COLO668 (cell line): ENCODE data around the gene HDAC4.
A peak's percentile ranks its signal among the peaks of the same experiment; 100 is the strongest.

ENCODE experiments used
- DNase-seq: peaks from one replicate; lab custom pipeline; 2025; ENCODE audit not compliant: unreplicated experiment; lab: John Stamatoyannopoulos, UW

Gene HDAC4

GRCh38 chr2:239244625-239245024 is 156.2 kb downstream of the HDAC4 start:
- no peak for DNase-seq

- no peak for DNase-seq
Observed at GRCh38 chr2:239241431-239241960, 159.3 kb downstream of the HDAC4 start.

GRCh38 chr2:239240414-239240881 is 160.4 kb downstream of the HDAC4 start:
- DNase-seq, result peak; percentile 31

- peak; percentile 53 for DNase-seq
Observed at GRCh38 chr2:239239607-239240413, 161.0 kb downstream of the HDAC4 start.

- no peak for DNase-seq
Observed at GRCh38 chr2:239238839-239239606, 161.8 kb downstream of the HDAC4 start.

GRCh38 chr2:239238381-239238780 is 162.4 kb downstream of the HDAC4 start:
- no peak for DNase-seq

GRCh38 chr2:239236808-239237205 is 164.0 kb downstream of the HDAC4 start:
- peak; percentile 44 for DNase-seq

- DNase-seq, result no peak
Observed at GRCh38 chr2:239236043-239236807, 164.6 kb downstream of the HDAC4 start.

GRCh38 chr2:239235311-239235710 is 165.5 kb downstream of the HDAC4 start:
- DNase-seq, result no peak

GRCh38 chr2:239234191-239235175 is 166.3 kb downstream of the HDAC4 start:
- no peak for DNase-seq

- no peak for DNase-seq
Observed at GRCh38 chr2:239233576-239233975, 167.2 kb downstream of the HDAC4 start.

- DNase-seq, result no peak
Observed at GRCh38 chr2:239232195-239232578, 168.6 kb downstream of the HDAC4 start.

- DNase-seq, result peak; percentile 65
Observed at GRCh38 chr2:239231231-239232194, 169.3 kb downstream of the HDAC4 start.

- DNase-seq, result no peak
Observed at GRCh38 chr2:239230318-239231052, 170.3 kb downstream of the HDAC4 start.

GRCh38 chr2:239229545-239230279 is 171.1 kb downstream of the HDAC4 start:
- no peak for DNase-seq

- DNase-seq, result no peak
Observed at GRCh38 chr2:239227661-239228371, 173.0 kb downstream of the HDAC4 start.
